HepG2 (cell line): ENCODE results near the gene CNTN5. TPM values are rescaled to one million over a fixed set of nuclear protein-coding genes. Genes with fewer than 3 reads are reported as not detected.
A peak's percentile ranks its signal among the peaks of the same experiment; 100 is the strongest.

Source experiments
- ATAC-seq: fragments of 200-7000 bp; cut with Tn5 transposase; 3 replicates; pipeline ENCODE4 v1.9.1; 2020; ENCODE audit warnings: mild to moderate bottlenecking, moderate library complexity
- BruUV-seq: library from RNA; stranded (reverse); fragments of 400-500 nt; replicated peaks from 2 replicates; lab custom pipeline; 2021; lab: Mats Ljungman, UMichigan
- CTCF ChIA-PET: fragments of 300-600 bp; formaldehyde crosslinking; extraction: SDS; loops from one replicate; lab custom pipeline; 2021; ENCODE audit warnings: low total read pairs, inconsistent platforms, low intra/inter-chr PET ratio; lab: Yijun Ruan, JAX
- POLR2A ChIA-PET: fragments of 350-600 bp; sonication (Branson Sonifier 250); formaldehyde crosslinking; loops from one replicate; lab custom pipeline; 2020; ENCODE audit warnings: antibody characterized with exemption, inconsistent platforms; lab: Yijun Ruan, JAX
- DNase-seq: peaks from one replicate; pipeline ENCODE4 v3.0.0-alpha.2; 2015; ENCODE audit warnings: low spot score
- FAIRE-seq: peaks from 3 replicates; lab custom pipeline; 2011; peaks lifted over from hg19 to GRCh38; lab: Jason Lieb, UNC
- H2AFZ ChIP-seq: one replicate; pipeline ENCODE4 v1.6.1; 2011; ENCODE audit warnings: low read length, inconsistent platforms
- H3K27ac ChIP-seq: fragments of 300-600 bp; 3 replicates; pipeline ENCODE4 v1.8.0; 2011; ENCODE audit warnings: mixed run types, mild to moderate bottlenecking, mixed read lengths, low read length, inconsistent platforms; ENCODE audit not compliant: insufficient read depth; ENCODE audit errors: extremely low read length
- H3K27me3 ChIP-seq, 2 experiments: fragments of 200-600 bp in 1 of 2; 2 replicates in 1 of 2; 3 replicates in 1 of 2; pipeline versions ENCODE4 v1.6.0 to v1.8.0; 2011; ENCODE audit warnings: low read length in 2 of 2, mild to moderate bottlenecking in 2 of 2, moderate library complexity in 2 of 2, inconsistent platforms in 1 of 2; ENCODE audit not compliant: insufficient read depth in 2 of 2, control insufficient read depth in 1 of 2
- H3K36me3 ChIP-seq, 2 experiments: fragments of 200-600 bp in 1 of 2; replicated peaks in 1 of 2; 2 replicates in 1 of 2; 3 replicates in 1 of 2; pipeline versions ENCODE4 v1.5.1 to v1.8.0; 2011; ENCODE audit warnings: low read length in 2 of 2, inconsistent platforms in 1 of 2; ENCODE audit not compliant: insufficient read depth in 2 of 2, control insufficient read depth in 1 of 2
- H3K4me1 ChIP-seq: 2 replicates; pipeline ENCODE4 v1.5.1; 2012; ENCODE audit warnings: low read length, inconsistent platforms; ENCODE audit not compliant: insufficient read depth
- H3K4me2 ChIP-seq: 2 replicates; pipeline ENCODE4 v1.6.0; 2011; ENCODE audit warnings: low read depth, low read length, inconsistent platforms
- H3K4me3 ChIP-seq, 3 experiments: fragments of 200-600 bp in 1 of 3; sonication (generic), shearing (Covaris generic) in 1 of 3; replicated peaks in 1 of 3; 2 replicates each; pipeline ENCODE4 v1.5.1; 2011 to 2016; ENCODE audit warnings: low read length in 3 of 3, inconsistent platforms in 2 of 3, low read depth in 2 of 3, mild to moderate bottlenecking in 2 of 3, control low read depth in 1 of 3, mixed read lengths in 1 of 3; ENCODE audit not compliant: insufficient read depth in 1 of 3
- H3K79me2 ChIP-seq: one replicate; pipeline ENCODE4 v1.6.1; 2011; ENCODE audit warnings: low read length, inconsistent platforms; ENCODE audit not compliant: insufficient read depth
- H3K9ac ChIP-seq: 2 replicates; pipeline ENCODE4 v1.6.0; 2011; ENCODE audit warnings: mild to moderate bottlenecking, low read depth, low read length, inconsistent platforms; ENCODE audit not compliant: insufficient read depth
- H3K9me3 ChIP-seq: 2 replicates; pipeline ENCODE4 v1.5.1; 2012; ENCODE audit warnings: mild to moderate bottlenecking, low read length
- H4K20me1 ChIP-seq: 2 replicates; pipeline ENCODE4 v1.6.0; 2011; ENCODE audit warnings: inconsistent platforms, mild to moderate bottlenecking, low read length, moderate library complexity; ENCODE audit not compliant: insufficient read depth
- FOXA1 ChIP-seq, 2 experiments: fragments of 450-650 bp in 1 of 2; sonication (generic) in 1 of 2; formaldehyde crosslinking in 1 of 2; IDR thresholded peaks; 2 replicates each; pipeline versions ENCODE4 v1.4.0 to v1.6.1; 2016 to 2020; ENCODE audit warnings: missing genetic modification reagents in 1 of 2
- HCFC1 ChIP-seq: fragments of 150-350 bp; IDR thresholded peaks from 2 replicates; pipeline ENCODE4 v1.6.1; 2014; ENCODE audit warnings: low read depth, low read length
- MAFF ChIP-seq: IDR thresholded peaks from 2 replicates; pipeline ENCODE4 v1.6.1; 2011; ENCODE audit warnings: low read depth, low read length, improper control_type of control experiment
- MAFK ChIP-seq, 2 experiments: IDR thresholded peaks in 1 of 2; conservative IDR thresholded peaks in 1 of 2; 2 replicates each; pipeline ENCODE4 v1.6.1; 2011; ENCODE audit warnings: improper control_type of control experiment in 2 of 2, low read length in 2 of 2
- MXD4 ChIP-seq: IDR thresholded peaks from 2 replicates; pipeline ENCODE4 v1.6.1; 2016; ENCODE audit warnings: mild to moderate bottlenecking, missing biosample characterization, missing genetic modification reagents
- PATZ1 ChIP-seq: sonication (generic); formaldehyde crosslinking; IDR thresholded peaks from 2 replicates; pipeline ENCODE4 v1.4.0; 2020; ENCODE audit warnings: missing genetic modification reagents
- ZNF205 ChIP-seq: IDR thresholded peaks from 2 replicates; pipeline ENCODE4 v1.6.1; 2018; ENCODE audit warnings: missing biosample characterization, missing genetic modification reagents
- ZNF30 ChIP-seq: sonication (generic); formaldehyde crosslinking; IDR thresholded peaks from 2 replicates; pipeline ENCODE4 v1.5.0; 2020; ENCODE audit warnings: mild to moderate bottlenecking, missing genetic modification reagents
- ZNF546 ChIP-seq: sonication (generic); formaldehyde crosslinking; conservative IDR thresholded peaks from 2 replicates; pipeline ENCODE4 v1.8.1; 2023; ENCODE audit warnings: mild to moderate bottlenecking, missing genetic modification reagents
- ZNF782 ChIP-seq: sonication (generic); formaldehyde crosslinking; IDR thresholded peaks from 2 replicates; pipeline ENCODE4 v1.4.0; 2020; ENCODE audit warnings: missing genetic modification reagents, mild to moderate bottlenecking, borderline replicate concordance
- WGBS: methylation state at CpG from one replicate; pipeline ENCODE4 v1.1.6; 2017; ENCODE audit warnings: low lambda C conversion rate; 5-methylcytosine and 5-hydroxymethylcytosine counted together
- in situ Hi-C: cut with HindIII; loops from 2 replicates; pipeline ENCODE4 v1.10.0; 2017; ENCODE audit warnings: low pct_unique_long_range_greater_than_20kb; ENCODE audit not compliant: extremely low pct_ligation_motif_present
- intact Hi-C: fragments of 100-400 bp; cut with micrococcal nuclease; formaldehyde crosslinking; loops from one replicate; pipeline ENCODE4 v1.10.0; 2022; ENCODE audit not compliant: unreplicated experiment
- polyA plus RNA-seq, 8 experiments: library from polyadenylated mRNA; depleted of rRNA in 3 of 8; stranded (reverse) in 7 of 8; unstranded in 1 of 8; fragments of >200 nt; fragmentation: Illumina TruSeq in 4 of 8; extraction: Trizol in 4 of 8; gene quantifications; 2 replicates each; pipeline versions ENCODE4 v1.2.1 to v1.2.3, GENCODE V29; 2011 to 2016; ENCODE audit warnings: low read depth in 4 of 8, missing spikeins in 1 of 8, mixed read lengths in 1 of 8; ENCODE audit not compliant: insufficient read depth in 1 of 8
- total RNA-seq, 5 experiments: library from RNA; depleted of rRNA; stranded (reverse); fragments of >200 nt; fragmentation: Illumina TruSeq; extraction: Trizol; gene quantifications; 2 replicates each; pipeline ENCODE4 v1.2.3, GENCODE V29; 2016; ENCODE audit warnings: low read depth in 1 of 5
- TF ChIP-seq, protein P1 (sequence below): sonication (generic); formaldehyde crosslinking; IDR thresholded peaks from 2 replicates; pipeline ENCODE4 v1.4.0; 2020; ENCODE audit warnings: missing genetic modification reagents, borderline replicate concordance
- TF ChIP-seq, protein P2 (sequence below): sonication (generic); formaldehyde crosslinking; IDR thresholded peaks from 2 replicates; pipeline ENCODE4 v1.4.0; 2020; ENCODE audit warnings: missing genetic modification reagents

The CNTN5 gene
- total and polyA plus RNA-seq, 2 of the 13 experiments (the other 11 are each of a cell fraction or from before 2014, with no cell fraction given): not detected

- H3K27me3 ChIP-seq: no peaks in the 10 kb centered on the region
- ATAC-seq: no peak
- no peaks in the 10 kb centered on the region for H4K20me1 ChIP-seq
- no peaks in the 10 kb centered on the region for H3K9me3 ChIP-seq
- in situ Hi-C loops: no loop called here
- intact Hi-C loops: no loop called here
- H2AFZ ChIP-seq: no peak overlapping the region
- H3K4me3 ChIP-seq: no peak overlapping the region
- no peaks in the 10 kb centered on the region for H3K36me3 ChIP-seq
- DNase-seq: no peak
- CTCF ChIA-PET: no interaction called here
- no peaks in the 10 kb centered on the region for H3K79me2 ChIP-seq
- BruUV-seq: no TSS peak
- H3K27ac ChIP-seq: no peak overlapping the region
- H3K4me1 ChIP-seq: no peaks in the 10 kb centered on the region
- no peak overlapping the region for H3K4me2 ChIP-seq
- TF ChIP-seq MAFF (peak; percentile 57), ZNF205 (no peak), MAFK (conservative IDR thresholded peaks at IDR 0.05 in 1 of 2, IDR thresholded peaks at IDR 0.05 in 1 of 2; ENCODE audit: low read length in 2 of 2) (peak; percentile 48 to 65), ZNF782 (no peak)
- TF ChIP-seq, protein P1, sequence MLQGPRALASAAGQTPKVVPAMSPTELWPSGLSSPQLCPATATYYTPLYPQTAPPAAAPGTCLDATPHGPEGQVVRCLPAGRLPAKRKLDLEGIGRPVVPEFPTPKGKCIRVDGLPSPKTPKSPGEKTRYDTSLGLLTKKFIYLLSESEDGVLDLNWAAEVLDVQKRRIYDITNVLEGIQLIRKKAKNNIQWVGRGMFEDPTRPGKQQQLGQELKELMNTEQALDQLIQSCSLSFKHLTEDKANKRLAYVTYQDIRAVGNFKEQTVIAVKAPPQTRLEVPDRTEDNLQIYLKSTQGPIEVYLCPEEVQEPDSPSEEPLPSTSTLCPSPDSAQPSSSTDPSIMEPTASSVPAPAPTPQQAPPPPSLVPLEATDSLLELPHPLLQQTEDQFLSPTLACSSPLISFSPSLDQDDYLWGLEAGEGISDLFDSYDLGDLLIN: no peak
- H3K9ac ChIP-seq: no peak overlapping the region
- POLR2A ChIA-PET: no interaction called here
- FAIRE-seq: no peak
Observed at GRCh38 chr11:99176430-99176829, 155.7 kb downstream of the CNTN5 start.

GRCh38 chr11:99177446-99177845, 156.7 kb downstream of the CNTN5 start:
- no peak overlapping the region for H2AFZ ChIP-seq
- no peak overlapping the region for H3K4me3 ChIP-seq
- no peaks in the 10 kb centered on the region for H3K79me2 ChIP-seq
- 5% methylated on average over 2 of the region's 2 CpGs for WGBS
- ChIA-PET POLR2A (no interaction called here), CTCF (no interaction called here)
- H4K20me1 ChIP-seq: no peaks in the 10 kb centered on the region
- H3K9ac ChIP-seq: no peak overlapping the region
- DNase-seq: no peak
- FAIRE-seq: no peak
- H3K27me3 ChIP-seq: no peaks in the 10 kb centered on the region
- H3K36me3 ChIP-seq: no peaks in the 10 kb centered on the region
- BruUV-seq: no TSS peak
- TF ChIP-seq FOXA1 (IDR thresholded peaks at IDR 0.05) (no peak), FOXA1 (CRISPR knock-in tag; IDR thresholded peaks at IDR 0.05) (no peak), PATZ1 (CRISPR knock-in tag) (no peak), ZNF30 (CRISPR knock-in tag) (no peak), MXD4 (no peak), ZNF546 (no peak), HCFC1 (no peak)
- TF ChIP-seq, protein P2, sequence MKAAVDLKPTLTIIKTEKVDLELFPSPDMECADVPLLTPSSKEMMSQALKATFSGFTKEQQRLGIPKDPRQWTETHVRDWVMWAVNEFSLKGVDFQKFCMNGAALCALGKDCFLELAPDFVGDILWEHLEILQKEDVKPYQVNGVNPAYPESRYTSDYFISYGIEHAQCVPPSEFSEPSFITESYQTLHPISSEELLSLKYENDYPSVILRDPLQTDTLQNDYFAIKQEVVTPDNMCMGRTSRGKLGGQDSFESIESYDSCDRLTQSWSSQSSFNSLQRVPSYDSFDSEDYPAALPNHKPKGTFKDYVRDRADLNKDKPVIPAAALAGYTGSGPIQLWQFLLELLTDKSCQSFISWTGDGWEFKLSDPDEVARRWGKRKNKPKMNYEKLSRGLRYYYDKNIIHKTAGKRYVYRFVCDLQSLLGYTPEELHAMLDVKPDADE (CRISPR knock-in tag): no peak
- no peak overlapping the region for H3K4me2 ChIP-seq
- intact Hi-C loops (no loop called here), in situ Hi-C loops (no loop called here)
- no peak overlapping the region for H3K27ac ChIP-seq
- no peaks in the 10 kb centered on the region for H3K4me1 ChIP-seq
- ATAC-seq: no peak
- H3K9me3 ChIP-seq: no peaks in the 10 kb centered on the region
